Measurements from ENCODE around the gene FAM107B. TPM values are rescaled to one million over a fixed set of nuclear protein-coding genes. Genes with fewer than 3 reads are reported as not detected.

The FAM107B gene
- total RNA-seq, 4 donors from 2014 or later: 19.5 to 35.2 (median 25.6) TPM

DNA sequence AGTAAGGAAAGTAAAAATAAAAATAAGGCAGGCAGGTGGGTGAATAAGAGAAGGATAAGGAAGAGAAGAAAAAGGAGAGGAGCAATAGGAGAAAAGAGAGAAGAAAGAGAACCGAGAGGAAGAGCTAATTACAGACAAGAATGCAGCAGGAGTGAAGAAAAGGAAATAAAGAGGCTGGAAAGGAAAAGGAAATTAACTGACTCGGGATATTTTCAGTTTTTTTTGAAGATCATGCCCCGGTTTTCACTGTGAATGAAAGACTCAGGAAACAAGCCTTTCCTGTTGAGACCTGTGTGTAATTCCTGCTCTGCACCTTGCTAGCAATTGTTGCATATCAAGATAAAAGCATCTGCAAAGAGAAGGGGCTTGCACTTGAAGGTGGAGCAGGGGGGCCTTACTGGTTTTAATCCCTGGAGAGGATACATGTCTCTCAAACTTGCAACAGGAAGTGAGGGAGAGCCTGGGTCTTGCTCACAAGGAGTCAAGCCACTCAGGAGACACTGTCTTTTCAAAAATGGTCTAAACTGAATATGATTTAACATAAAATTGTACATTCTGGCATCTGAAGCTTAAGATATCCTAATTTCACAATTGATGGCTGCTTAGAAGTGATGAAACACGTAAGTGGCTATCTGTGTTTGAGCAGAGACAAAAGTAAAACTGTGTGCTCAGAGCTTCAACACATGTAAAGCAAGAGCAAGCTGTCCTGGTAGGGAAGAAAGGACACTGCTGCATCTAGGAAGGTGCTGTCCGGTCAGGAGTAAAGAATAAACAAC, 157.6 kb downstream of the FAM107B start:
- H3K27me3 ChIP-seq: no peaks in the 10 kb centered on the region
- 39% methylated on average over 5 of the region's 5 CpGs for WGBS
- TF ChIP-seq POLR2A (IDR thresholded peaks at IDR 0.05) (no peak), EP300 (IDR thresholded peaks at IDR 0.05) (no peak), POLR2AphosphoS5 (IDR thresholded peaks at IDR 0.05) (no peak), CTCF (IDR thresholded peaks at IDR 0.05) (no peak)
- no peak overlapping the region for H3K4me3 ChIP-seq
- peaks cover 9% of the 10 kb centered on the region for H3K4me1 ChIP-seq
- H3K9me3 ChIP-seq: no peaks in the 10 kb centered on the region
- no peaks in the 10 kb centered on the region for H3K36me3 ChIP-seq
- no peak overlapping the region for H3K27ac ChIP-seq
- no peak for DNase-seq (ENCODE audit: low spot score in 2 of 2)

GRCh38 chr10:14616465-14616864, 158.2 kb downstream of the FAM107B start:
- Histone ChIP-seq H3K27ac (no peak overlapping the region), H3K36me3 (no peaks in the 10 kb centered on the region), H3K4me1 (peaks cover 9% of the 10 kb centered on the region), H3K27me3 (no peaks in the 10 kb centered on the region), H3K9me3 (no peaks in the 10 kb centered on the region), H3K4me3 (no peak overlapping the region)
- WGBS: 94% methylated on average over 2 of the region's 2 CpGs
- no peak for DNase-seq (ENCODE audit: low spot score in 2 of 2)
- TF ChIP-seq CTCF (IDR thresholded peaks at IDR 0.05) (no peak), EP300 (IDR thresholded peaks at IDR 0.05) (no peak), POLR2A (IDR thresholded peaks at IDR 0.05) (no peak), POLR2AphosphoS5 (IDR thresholded peaks at IDR 0.05) (no peak)

DNA sequence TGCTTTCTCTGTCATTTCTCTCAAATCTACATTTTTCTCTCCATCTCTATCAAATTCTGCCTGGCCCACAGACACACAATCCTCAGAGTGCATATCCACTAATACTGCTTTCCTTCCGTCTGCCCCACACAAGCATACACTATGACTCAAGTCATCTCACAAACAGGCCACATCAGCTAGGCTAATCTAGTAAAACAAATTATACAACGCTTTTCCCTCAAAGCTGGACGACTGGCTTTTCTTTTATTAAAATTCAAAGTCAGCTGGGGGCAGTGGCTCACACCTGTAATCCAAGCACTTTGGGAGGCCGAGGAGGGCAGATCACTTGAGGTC, 161.1 kb downstream of the FAM107B start:
- Histone ChIP-seq H3K27me3 (no peaks in the 10 kb centered on the region), H3K36me3 (no peaks in the 10 kb centered on the region), H3K9me3 (no peaks in the 10 kb centered on the region), H3K4me1 (peaks cover 9% of the 10 kb centered on the region), H3K27ac (no peak overlapping the region), H3K4me3 (no peak overlapping the region)
- no peak for DNase-seq (ENCODE audit: low spot score in 2 of 2)
- WGBS: 96% methylated on average over 4 of the region's 4 CpGs
- no peak for TF ChIP-seq POLR2AphosphoS5 (IDR thresholded peaks at IDR 0.05)
- no peak for TF ChIP-seq CTCF (IDR thresholded peaks at IDR 0.05)
- no peak for TF ChIP-seq POLR2A (IDR thresholded peaks at IDR 0.05)
- TF ChIP-seq EP300 (IDR thresholded peaks at IDR 0.05): no peak

- peaks cover 9% of the 10 kb centered on the region for H3K4me1 ChIP-seq
- DNase-seq (ENCODE audit: low spot score in 2 of 2): no peak
- H3K9me3 ChIP-seq: no peaks in the 10 kb centered on the region
- no peak overlapping the region for H3K27ac ChIP-seq
- H3K36me3 ChIP-seq: no peaks in the 10 kb centered on the region
- 92% methylated on average over 15 of the region's 15 CpGs for WGBS
- no peaks in the 10 kb centered on the region for H3K27me3 ChIP-seq
- H3K4me3 ChIP-seq: no peak overlapping the region
- TF ChIP-seq EP300 (IDR thresholded peaks at IDR 0.05): no peak
- TF ChIP-seq CTCF (IDR thresholded peaks at IDR 0.05): no peak
- TF ChIP-seq POLR2AphosphoS5 (IDR thresholded peaks at IDR 0.05): no peak
- TF ChIP-seq POLR2A (IDR thresholded peaks at IDR 0.05): no peak
Observed at GRCh38 chr10:14612873-14613587, 161.7 kb downstream of the FAM107B start.

DNA sequence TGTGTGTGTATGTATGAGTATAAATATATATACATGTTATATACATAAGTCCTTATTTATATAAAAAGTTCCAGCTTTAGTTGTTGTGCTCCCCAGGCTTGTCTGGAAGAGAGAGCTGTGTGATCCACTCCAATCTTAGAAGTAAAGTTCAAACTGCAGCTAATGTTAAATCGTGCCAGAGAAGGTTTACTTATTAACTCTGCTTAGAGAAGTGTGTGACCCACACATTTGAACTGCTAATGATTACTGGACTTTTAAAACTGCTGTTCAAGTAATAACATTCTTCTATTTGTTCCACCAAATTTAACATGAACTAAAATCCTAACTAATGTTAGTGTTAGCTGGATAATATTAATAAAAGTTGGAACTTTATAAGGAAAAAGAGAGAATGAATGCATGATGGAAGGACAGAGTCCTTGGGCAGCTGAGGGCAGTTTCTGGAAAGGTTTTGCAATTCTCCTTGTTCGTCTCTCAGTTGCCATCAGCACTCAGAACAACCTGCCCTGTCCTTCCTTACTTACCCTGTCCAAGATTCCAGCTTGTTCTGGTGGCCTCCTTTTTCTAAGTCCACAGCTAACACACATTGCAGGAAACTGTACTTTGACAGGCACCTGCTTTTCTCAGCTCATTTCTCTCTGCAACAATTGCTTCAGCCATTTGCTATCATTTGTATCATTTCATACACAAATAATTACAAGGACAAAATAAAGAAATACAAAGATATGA, 162.6 kb downstream of the FAM107B start:
- WGBS: 24% methylated on average over 2 of the region's 2 CpGs
- Histone ChIP-seq H3K27me3 (no peaks in the 10 kb centered on the region), H3K27ac (no peak overlapping the region), H3K9me3 (no peaks in the 10 kb centered on the region), H3K36me3 (no peaks in the 10 kb centered on the region), H3K4me3 (no peak overlapping the region), H3K4me1 (peaks cover 5% of the 10 kb centered on the region)
- TF ChIP-seq CTCF (IDR thresholded peaks at IDR 0.05) (no peak), POLR2AphosphoS5 (IDR thresholded peaks at IDR 0.05) (no peak), POLR2A (IDR thresholded peaks at IDR 0.05) (no peak), EP300 (IDR thresholded peaks at IDR 0.05) (no peak)
- DNase-seq (ENCODE audit: low spot score in 2 of 2): no peak

All from suprapubic skin (tissue), 4 donors.